ENCODE results near the gene USP32. TPM values are rescaled to one million over a fixed set of nuclear protein-coding genes. Genes with fewer than 3 reads are reported as not detected.

The USP32 gene
- total RNA-seq, 3 donors from 2014 or later (not counting 1 experiment from before 2014, with no cell fraction given) = 41.3 to 68.5 (median 41.7) TPM

DNA sequence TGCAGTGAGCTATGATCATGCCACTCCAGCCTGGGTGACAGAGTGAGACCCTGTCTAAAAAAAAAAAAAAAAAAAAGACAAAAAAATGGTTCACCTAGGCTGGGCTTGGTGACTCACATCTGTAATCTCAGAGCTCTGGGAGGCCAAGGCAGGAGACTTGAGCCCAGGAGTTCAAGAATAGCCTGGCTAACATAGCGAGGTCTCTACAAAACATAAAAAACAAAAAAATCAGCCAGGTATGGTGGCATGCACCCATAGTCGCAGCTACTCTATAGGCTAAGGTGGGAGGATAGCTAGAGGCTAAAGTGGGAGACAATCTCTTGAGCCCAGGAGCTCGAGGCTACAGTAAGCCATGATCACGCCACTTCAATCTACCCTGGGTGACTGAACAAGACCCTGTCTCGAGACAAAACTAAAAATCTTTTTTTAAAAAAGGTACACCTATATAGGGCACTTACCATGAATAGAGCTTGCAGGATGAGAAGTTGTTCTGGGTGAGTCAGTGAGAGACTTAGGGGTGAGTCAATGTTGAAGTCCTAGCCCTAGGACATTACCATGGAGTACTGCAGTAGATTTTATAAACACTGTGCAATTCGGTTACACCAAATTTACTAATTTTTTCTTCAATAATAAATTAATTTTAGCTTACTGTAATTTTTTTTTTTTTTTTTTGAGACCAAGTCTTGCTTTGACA, 19.0 kb downstream of the USP32 start:
- TF ChIP-seq CTCF (IDR thresholded peaks at IDR 0.05) = no peak
- Histone ChIP-seq H3K4me3 (ENCODE audit: low read length) (no peak overlapping the region), H3K36me3 (ENCODE audit: control insufficient read depth, insufficient read depth, low read length) (no peaks in the 10 kb centered on the region), H3K27me3 (ENCODE audit: control insufficient read depth, insufficient read depth, low read length) (no peaks in the 10 kb centered on the region), H3K27ac (ENCODE audit: low read length) (no peak overlapping the region), H3K9me3 (ENCODE audit: control insufficient read depth, insufficient read depth, low read length) (no peaks in the 10 kb centered on the region), H3K4me1 (ENCODE audit: control insufficient read depth, insufficient read depth, low read length) (peaks cover 6% of the 10 kb centered on the region)
- no peaks in the 10 kb centered on the region for H3K36me3 Mint-ChIP-seq
- intact Hi-C loops (cut with micrococcal nuclease) = no loop called here
- no peaks in the 10 kb centered on the region for H3K27me3 Mint-ChIP-seq (ENCODE audit: low read depth in 2 of 2)
- no peak overlapping the region for H3K4me3 Mint-ChIP-seq
- 94% methylated on average over 2 of the region's 6 CpGs for WGBS (ENCODE audit: insufficient coverage)
- DNase-seq (no peak), ATAC-seq (peak in 1 of 3 donors; percentile 52)
- H3K27ac Mint-ChIP-seq = peak overlapping the region in 1 of 2 donors; percentile 45
- no peaks in the 10 kb centered on the region for H3K9me3 Mint-ChIP-seq
- H3K4me1 Mint-ChIP-seq = peaks cover 8 to 15% of the 10 kb centered on the region in 2 donors

GRCh38 chr17:60371818-60372510, 20.0 kb downstream of the USP32 start:
- intact Hi-C loops (cut with micrococcal nuclease) = no loop called here
- Mint-ChIP-seq H3K27me3 (ENCODE audit: low read depth in 2 of 2) (no peaks in the 10 kb centered on the region), H3K4me3 (peak overlapping the region; percentile 46), H3K9me3 (no peaks in the 10 kb centered on the region), H3K36me3 (no peaks in the 10 kb centered on the region), H3K4me1 (peaks cover 8 to 22% of the 10 kb centered on the region in 2 donors), H3K27ac (peak overlapping the region; percentile 5 to 35)
- Histone ChIP-seq H3K36me3 (ENCODE audit: control insufficient read depth, insufficient read depth, low read length) (no peaks in the 10 kb centered on the region), H3K27ac (ENCODE audit: low read length) (no peak overlapping the region), H3K4me3 (ENCODE audit: low read length) (no peak overlapping the region), H3K27me3 (ENCODE audit: control insufficient read depth, insufficient read depth, low read length) (no peaks in the 10 kb centered on the region), H3K4me1 (ENCODE audit: control insufficient read depth, insufficient read depth, low read length) (peaks cover 6% of the 10 kb centered on the region), H3K9me3 (ENCODE audit: control insufficient read depth, insufficient read depth, low read length) (no peaks in the 10 kb centered on the region)
- 80% methylated on average over 2 of the region's 4 CpGs for WGBS (ENCODE audit: insufficient coverage)
- no peak for TF ChIP-seq CTCF (IDR thresholded peaks at IDR 0.05)
- ATAC-seq = peak in 1 of 3 donors; percentile 71
- no peak for DNase-seq

DNA sequence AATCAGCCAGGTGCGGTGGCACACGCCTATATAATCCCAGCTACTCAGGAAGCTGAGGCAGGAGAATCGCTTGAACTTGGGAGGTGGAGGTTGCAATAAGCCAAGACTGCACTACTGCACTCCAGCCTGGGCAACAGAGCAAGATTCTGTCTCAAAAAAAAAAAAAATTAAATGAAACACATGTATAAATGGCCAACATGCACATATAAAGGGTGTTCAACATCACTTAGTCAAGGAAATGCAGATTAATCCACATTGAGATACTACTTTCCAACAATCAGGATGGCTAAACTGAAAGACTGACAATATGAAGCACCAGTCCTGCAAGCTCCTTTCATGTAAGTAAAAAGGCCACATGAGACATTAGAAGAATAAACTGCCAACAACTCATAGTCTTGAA, 20.5 kb downstream of the USP32 start:
- H3K4me1 ChIP-seq (ENCODE audit: control insufficient read depth, insufficient read depth, low read length) = peaks cover 6% of the 10 kb centered on the region
- TF ChIP-seq CTCF (IDR thresholded peaks at IDR 0.05) = no peak
- no peaks in the 10 kb centered on the region for H3K9me3 Mint-ChIP-seq
- intact Hi-C loops (cut with micrococcal nuclease) = no loop called here
- ATAC-seq = no peak
- WGBS (ENCODE audit: insufficient coverage) = 100% methylated on average over 1 of the region's 3 CpGs
- H3K36me3 Mint-ChIP-seq = no peaks in the 10 kb centered on the region
- H3K4me1 Mint-ChIP-seq = peaks cover 8 to 22% of the 10 kb centered on the region in 2 donors
- H3K9me3 ChIP-seq (ENCODE audit: control insufficient read depth, insufficient read depth, low read length) = no peaks in the 10 kb centered on the region
- H3K27ac ChIP-seq (ENCODE audit: low read length) = no peak overlapping the region
- peak overlapping the region; percentile 46 for H3K4me3 Mint-ChIP-seq
- no peak for DNase-seq
- no peaks in the 10 kb centered on the region for H3K36me3 ChIP-seq (ENCODE audit: control insufficient read depth, insufficient read depth, low read length)
- no peaks in the 10 kb centered on the region for H3K27me3 ChIP-seq (ENCODE audit: control insufficient read depth, insufficient read depth, low read length)
- H3K27me3 Mint-ChIP-seq (ENCODE audit: low read depth in 2 of 2) = no peaks in the 10 kb centered on the region
- no peak overlapping the region for H3K4me3 ChIP-seq (ENCODE audit: low read length)
- H3K27ac Mint-ChIP-seq = peak overlapping the region; percentile 5 to 35
